Cardiac muscle cell (in vitro differentiated cells and primary cell): Measurements from ENCODE around the gene ARHGEF17. TPM values are rescaled to one million over a fixed set of nuclear protein-coding genes. Genes with fewer than 3 reads are reported as not detected.

ENCODE experiments used
- DNase-seq, 2 donors: peaks; one replicate each; pipeline versions ENCODE4 v3.0.0 to v3.0.0-alpha.2; 2010 to 2017; ENCODE audit warnings: low read depth in 1 of 2, low spot score in 1 of 2
- H3K27ac ChIP-seq: fragments of 200-600 bp; sonication (generic); 2 replicates; pipeline ENCODE4 v1.5.1; 2016
- H3K27me3 ChIP-seq: fragments of 200-600 bp; sonication (generic); 2 replicates; pipeline ENCODE4 v1.6.0; 2016; ENCODE audit warnings: control low read depth
- H3K36me3 ChIP-seq: fragments of 200-600 bp; sonication (generic); 2 replicates; pipeline ENCODE4 v1.5.1; 2016; ENCODE audit warnings: control low read depth
- H3K4me1 ChIP-seq: fragments of 200-600 bp; sonication (generic); 2 replicates; pipeline ENCODE4 v1.8.1; 2017; ENCODE audit warnings: low read depth, mild to moderate bottlenecking, mixed run types
- H3K4me3 ChIP-seq: fragments of 200-600 bp; sonication (generic); 2 replicates; pipeline ENCODE4 v1.5.1; 2016; ENCODE audit warnings: mild to moderate bottlenecking
- H3K9me3 ChIP-seq: fragments of 200-600 bp; sonication (generic); 2 replicates; pipeline ENCODE4 v1.5.1; 2017; ENCODE audit warnings: low read depth, mild to moderate bottlenecking, control low read depth
- CTCF ChIP-seq: IDR thresholded peaks from 2 replicates; pipeline ENCODE4 v1.5.1; 2012; ENCODE audit warnings: low read depth, mild to moderate bottlenecking, low read length
- polyA plus RNA-seq: library from polyadenylated mRNA; unstranded; fragments of >200 nt; fragmentation: Nextera tagmentation; extraction: Ambion mirVana; gene quantifications from 2 replicates; pipeline ENCODE4 v1.2.1, GENCODE V29; 2016
- total RNA-seq: library from RNA; depleted of rRNA; stranded (reverse); fragments of >200 nt; gene quantifications from 2 replicates; pipeline ENCODE4 v1.2.3, GENCODE V29; 2016

Gene ARHGEF17
- total and polyA plus RNA-seq, 2 experiments from 2014 or later, result 26.5 to 60.3 TPM

- DNase-seq, result no peak
- Histone ChIP-seq H3K27me3 (no peaks in the 10 kb centered on the region), H3K9me3 (no peaks in the 10 kb centered on the region), H3K4me3 (no peak overlapping the region), H3K36me3 (peaks cover 6% of the 10 kb centered on the region), H3K27ac (no peak overlapping the region), H3K4me1 (peaks cover 4% of the 10 kb centered on the region)
- no peak for TF ChIP-seq CTCF
Observed at GRCh38 chr11:73415854-73416615, 108.0 kb downstream of the ARHGEF17 start.

GRCh38 chr11:73416786-73417185, 108.7 kb downstream of the ARHGEF17 start:
- Histone ChIP-seq H3K4me1 (peaks cover 12% of the 10 kb centered on the region), H3K9me3 (no peaks in the 10 kb centered on the region), H3K27me3 (no peaks in the 10 kb centered on the region), H3K36me3 (peaks cover 6% of the 10 kb centered on the region), H3K27ac (no peak overlapping the region), H3K4me3 (no peak overlapping the region)
- peak in 1 of 2 donors; percentile 60 for DNase-seq
- no peak for TF ChIP-seq CTCF

Other genes starting within 250 kb of the ARHGEF17 start
- 9.6 and 12.3 TPM in 2 replicates for gene FCHSD2, start 166.0 kb upstream of the ARHGEF17 start, total RNA-seq
- gene FCHSD2, start 166.0 kb upstream of the ARHGEF17 start, polyA plus RNA-seq, result 16.9 and 31.4 TPM in 2 replicates
- gene P2RY2, start 90.0 kb upstream of the ARHGEF17 start, total RNA-seq, result 0.25 and 0.48 TPM in 2 replicates
- gene P2RY2, start 90.0 kb upstream of the ARHGEF17 start, polyA plus RNA-seq, result 0.40 and 0.83 TPM in 2 replicates
- 0.07 and 0.39 TPM in 2 replicates for gene P2RY6, start 35.9 kb upstream of the ARHGEF17 start, total RNA-seq
- gene P2RY6, start 35.9 kb upstream of the ARHGEF17 start, polyA plus RNA-seq, result not detected in 2 replicates
- 10.4 and 18.7 TPM in 2 replicates for gene RELT, start 68.1 kb downstream of the ARHGEF17 start, total RNA-seq
- gene RELT, start 68.1 kb downstream of the ARHGEF17 start, polyA plus RNA-seq, result 9.3 and 14.8 TPM in 2 replicates